Hepatocyte (in vitro differentiated cells): ENCODE data around the gene FIZ1. TPM values are rescaled to one million over a fixed set of nuclear protein-coding genes. Genes with fewer than 3 reads are reported as not detected.

ENCODE experiments used
- DNase-seq: peaks from one replicate; pipeline ENCODE4 v3.0.0-alpha.2; 2016; ENCODE audit warnings: low spot score
- H2AFZ ChIP-seq: fragments of 200-600 bp; sonication (generic); 2 replicates; pipeline ENCODE4 v1.6.0; 2016; ENCODE audit warnings: antibody characterized with exemption, mild to moderate bottlenecking
- H3K27ac ChIP-seq: fragments of 200-600 bp; sonication (generic); 2 replicates; pipeline ENCODE4 v1.5.1; 2016; ENCODE audit warnings: mild to moderate bottlenecking
- H3K27me3 ChIP-seq: fragments of 200-600 bp; sonication (generic); 2 replicates; pipeline ENCODE4 v1.6.1; 2016
- H3K36me3 ChIP-seq: fragments of 200-600 bp; sonication (generic); replicated peaks from 2 replicates; pipeline ENCODE4 v1.5.1; 2016; ENCODE audit warnings: low read depth; ENCODE audit not compliant: insufficient read depth
- H3K4me1 ChIP-seq: fragments of 200-600 bp; sonication (generic); 2 replicates; pipeline ENCODE4 v1.5.1; 2016; ENCODE audit warnings: mild to moderate bottlenecking, moderate library complexity; ENCODE audit not compliant: insufficient read depth
- H3K4me2 ChIP-seq: fragments of 200-600 bp; sonication (generic); 2 replicates; pipeline ENCODE4 v1.6.0; 2016
- H3K4me3 ChIP-seq: fragments of 200-600 bp; sonication (generic); 2 replicates; pipeline ENCODE4 v1.5.1; 2016; ENCODE audit warnings: mild to moderate bottlenecking
- H3K79me2 ChIP-seq: fragments of 200-600 bp; sonication (generic); 2 replicates; pipeline ENCODE4 v1.6.0; 2017; ENCODE audit warnings: mild to moderate bottlenecking
- H3K9me2 ChIP-seq: fragments of 200-600 bp; sonication (generic); replicated peaks from 2 replicates; pipeline ENCODE4 v1.6.0; 2017; ENCODE audit warnings: mild to moderate bottlenecking; ENCODE audit not compliant: insufficient read depth
- H3K9me3 ChIP-seq: fragments of 200-600 bp; sonication (generic); 2 replicates; pipeline ENCODE4 v1.5.1; 2016; ENCODE audit warnings: low read depth, mild to moderate bottlenecking
- H4K20me1 ChIP-seq: fragments of 200-600 bp; sonication (generic); 2 replicates; pipeline ENCODE4 v1.6.0; 2016; ENCODE audit warnings: mild to moderate bottlenecking; ENCODE audit not compliant: insufficient read depth, poor library complexity, severe bottlenecking
- EZH2 ChIP-seq: fragments of 200-600 bp; sonication (generic); IDR thresholded peaks from 2 replicates; pipeline ENCODE4 v1.6.1; 2016; ENCODE audit warnings: antibody characterized with exemption, mild to moderate bottlenecking, borderline replicate concordance
- EZH2phosphoT487 ChIP-seq: fragments of 200-600 bp; sonication (generic); IDR thresholded peaks from one replicate; pipeline ENCODE4 v1.6.1; 2018; ENCODE audit warnings: antibody characterized with exemption, mild to moderate bottlenecking, low read depth, moderate library complexity; ENCODE audit not compliant: unreplicated experiment, severe bottlenecking
- WGBS: methylation state at CpG from one replicate; pipeline ENCODE4 v1.1.6; 2016; ENCODE audit warnings: low lambda C conversion rate; ENCODE audit errors: missing lambda C conversion rate; 5-methylcytosine and 5-hydroxymethylcytosine counted together
- polyA plus RNA-seq: library from polyadenylated mRNA; unstranded; fragments of >200 nt; fragmentation: Nextera tagmentation; extraction: Ambion mirVana; gene quantifications from 2 replicates; pipeline ENCODE4 v1.2.1, GENCODE V29; 2016
- total RNA-seq: library from RNA; depleted of rRNA; stranded (reverse); fragments of >200 nt; gene quantifications from 2 replicates; pipeline ENCODE4 v1.2.3, GENCODE V29; 2014
- TF ChIP-seq, protein P1 (sequence below): fragments of 200-600 bp; sonication (generic); IDR thresholded peaks from 2 replicates; pipeline ENCODE4 v1.5.1; 2016; ENCODE audit warnings: antibody characterized with exemption, mild to moderate bottlenecking; ENCODE audit not compliant: poor library complexity

FIZ1 gene
- total and polyA plus RNA-seq, 2 experiments from 2014 or later, result 3.8 to 16.4 TPM

- Histone ChIP-seq H3K9me3 (no peaks in the 10 kb centered on the region), H3K4me2 (no peak overlapping the region), H2AFZ (no peak overlapping the region), H3K27me3 (no peaks in the 10 kb centered on the region), H4K20me1 (no peaks in the 10 kb centered on the region), H3K4me3 (no peak overlapping the region), H3K36me3 (no peaks in the 10 kb centered on the region), H3K27ac (no peak overlapping the region), H3K9me2 (no peaks in the 10 kb centered on the region), H3K79me2 (no peaks in the 10 kb centered on the region), H3K4me1 (no peaks in the 10 kb centered on the region)
- WGBS, result 79% methylated on average over 5 of the region's 5 CpGs
- no peak for TF ChIP-seq EZH2phosphoT487
- no peak for TF ChIP-seq EZH2
- TF ChIP-seq, protein P1, sequence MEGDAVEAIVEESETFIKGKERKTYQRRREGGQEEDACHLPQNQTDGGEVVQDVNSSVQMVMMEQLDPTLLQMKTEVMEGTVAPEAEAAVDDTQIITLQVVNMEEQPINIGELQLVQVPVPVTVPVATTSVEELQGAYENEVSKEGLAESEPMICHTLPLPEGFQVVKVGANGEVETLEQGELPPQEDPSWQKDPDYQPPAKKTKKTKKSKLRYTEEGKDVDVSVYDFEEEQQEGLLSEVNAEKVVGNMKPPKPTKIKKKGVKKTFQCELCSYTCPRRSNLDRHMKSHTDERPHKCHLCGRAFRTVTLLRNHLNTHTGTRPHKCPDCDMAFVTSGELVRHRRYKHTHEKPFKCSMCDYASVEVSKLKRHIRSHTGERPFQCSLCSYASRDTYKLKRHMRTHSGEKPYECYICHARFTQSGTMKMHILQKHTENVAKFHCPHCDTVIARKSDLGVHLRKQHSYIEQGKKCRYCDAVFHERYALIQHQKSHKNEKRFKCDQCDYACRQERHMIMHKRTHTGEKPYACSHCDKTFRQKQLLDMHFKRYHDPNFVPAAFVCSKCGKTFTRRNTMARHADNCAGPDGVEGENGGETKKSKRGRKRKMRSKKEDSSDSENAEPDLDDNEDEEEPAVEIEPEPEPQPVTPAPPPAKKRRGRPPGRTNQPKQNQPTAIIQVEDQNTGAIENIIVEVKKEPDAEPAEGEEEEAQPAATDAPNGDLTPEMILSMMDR, result no peak
- DNase-seq, result no peak
Observed at GRCh38 chr19:55543567-55543966, 55.8 kb downstream of the FIZ1 start.

- 95% methylated on average over 5 of the region's 7 CpGs for WGBS
- Histone ChIP-seq H3K9me2 (no peaks in the 10 kb centered on the region), H3K4me3 (no peak overlapping the region), H3K9me3 (no peaks in the 10 kb centered on the region), H3K4me1 (no peaks in the 10 kb centered on the region), H4K20me1 (no peaks in the 10 kb centered on the region), H3K27ac (no peak overlapping the region), H3K4me2 (no peak overlapping the region), H3K79me2 (no peaks in the 10 kb centered on the region), H3K27me3 (no peaks in the 10 kb centered on the region), H2AFZ (no peak overlapping the region), H3K36me3 (no peaks in the 10 kb centered on the region)
- TF ChIP-seq EZH2phosphoT487 (no peak), EZH2 (no peak)
- TF ChIP-seq, protein P1, result no peak
- no peak for DNase-seq
Observed at GRCh38 chr19:55542292-55542855, 56.9 kb downstream of the FIZ1 start.

Other genes with a start within 250 kb of the FIZ1 start
- 0.20 and 0.50 TPM in 2 replicates for gene COX6B2, start 244.8 kb downstream of the FIZ1 start, total RNA-seq
- gene COX6B2, start 244.8 kb downstream of the FIZ1 start, polyA plus RNA-seq, result 4.5 and 7.8 TPM in 2 replicates
- gene GARIN5B, start 236.3 kb downstream of the FIZ1 start, total RNA-seq, result not detected in 2 replicates
- 0.18 TPM in 1 of 2 replicates, not detected in the other for gene GARIN5B, start 236.3 kb downstream of the FIZ1 start, polyA plus RNA-seq
- gene IL11, start 229.1 kb downstream of the FIZ1 start, total RNA-seq, result 1.4 and 4.4 TPM in 2 replicates
- gene IL11, start 229.1 kb downstream of the FIZ1 start, polyA plus RNA-seq, result 6.6 and 8.5 TPM in 2 replicates
- not detected in 2 replicates for gene TMEM190, start 222.7 kb downstream of the FIZ1 start, total RNA-seq
- 6.6 and 13.0 TPM in 2 replicates for gene TMEM190, start 222.7 kb downstream of the FIZ1 start, polyA plus RNA-seq
- 1.8 and 9.1 TPM in 2 replicates for gene TMEM238, start 215.2 kb downstream of the FIZ1 start, total RNA-seq
- gene TMEM238, start 215.2 kb downstream of the FIZ1 start, polyA plus RNA-seq, result 29.6 and 39.2 TPM in 2 replicates
- gene RPL28, start 213.6 kb downstream of the FIZ1 start, total RNA-seq, result 604 and 984 TPM in 2 replicates
- gene RPL28, start 213.6 kb downstream of the FIZ1 start, polyA plus RNA-seq, result 410 and 437 TPM in 2 replicates
- 18.5 and 20.4 TPM in 2 replicates for gene UBE2S, start 191.7 kb downstream of the FIZ1 start, total RNA-seq
- 105 and 116 TPM in 2 replicates for gene UBE2S, start 191.7 kb downstream of the FIZ1 start, polyA plus RNA-seq
- gene SHISA7, start 156.2 kb downstream of the FIZ1 start, total RNA-seq, result not detected in 2 replicates
- gene SHISA7, start 156.2 kb downstream of the FIZ1 start, polyA plus RNA-seq, result not detected in 2 replicates
- gene ISOC2, start 137.9 kb downstream of the FIZ1 start, total RNA-seq, result 79.3 and 90.4 TPM in 2 replicates
- 64.2 and 72.2 TPM in 2 replicates for gene ISOC2, start 137.9 kb downstream of the FIZ1 start, polyA plus RNA-seq
- gene C19orf85, start 134.8 kb downstream of the FIZ1 start, total RNA-seq, result not detected in 2 replicates
- gene C19orf85, start 134.8 kb downstream of the FIZ1 start, polyA plus RNA-seq, result not detected in 2 replicates
- 2.2 and 4.7 TPM in 2 replicates for gene ZNF628, start 122.9 kb downstream of the FIZ1 start, total RNA-seq
- 1.0 and 1.2 TPM in 2 replicates for gene ZNF628, start 122.9 kb downstream of the FIZ1 start, polyA plus RNA-seq
- gene NAT14, start 114.3 kb downstream of the FIZ1 start, total RNA-seq, result 14.0 and 22.3 TPM in 2 replicates
- gene NAT14, start 114.3 kb downstream of the FIZ1 start, polyA plus RNA-seq, result 40.3 and 43.6 TPM in 2 replicates
- 0.04 and 0.80 TPM in 2 replicates for gene SSC5D, start 111.1 kb downstream of the FIZ1 start, total RNA-seq
- gene SSC5D, start 111.1 kb downstream of the FIZ1 start, polyA plus RNA-seq, result 3.2 and 5.1 TPM in 2 replicates
- 0.28 and 0.30 TPM in 2 replicates for gene SBK2, start 62.4 kb downstream of the FIZ1 start, total RNA-seq
- 0.33 and 0.51 TPM in 2 replicates for gene SBK2, start 62.4 kb downstream of the FIZ1 start, polyA plus RNA-seq
- gene SBK3, start 54.0 kb downstream of the FIZ1 start, total RNA-seq, result 0.57 TPM in 1 of 2 replicates, not detected in the other
- gene SBK3, start 54.0 kb downstream of the FIZ1 start, polyA plus RNA-seq, result 0.92 TPM in 1 of 2 replicates, not detected in the other
- 4.1 and 5.1 TPM in 2 replicates for gene ZNF579, start 18.7 kb downstream of the FIZ1 start, total RNA-seq
- 14.8 and 21.7 TPM in 2 replicates for gene ZNF579, start 18.7 kb downstream of the FIZ1 start, polyA plus RNA-seq
- 8.4 and 12.4 TPM in 2 replicates for gene ZNF524, start 771 bp upstream of the FIZ1 start, total RNA-seq
- 18.5 and 19.5 TPM in 2 replicates for gene ZNF524, start 771 bp upstream of the FIZ1 start, polyA plus RNA-seq
- gene ZNF865, start 6.1 kb upstream of the FIZ1 start, total RNA-seq, result 3.0 and 3.1 TPM in 2 replicates
- gene ZNF865, start 6.1 kb upstream of the FIZ1 start, polyA plus RNA-seq, result 1.7 and 2.2 TPM in 2 replicates
- 6.7 and 7.2 TPM in 2 replicates for gene ZNF784, start 25.0 kb upstream of the FIZ1 start, total RNA-seq
- 5.5 and 10.0 TPM in 2 replicates for gene ZNF784, start 25.0 kb upstream of the FIZ1 start, polyA plus RNA-seq
- gene ZNF580, start 41.5 kb upstream of the FIZ1 start, total RNA-seq, result 6.1 and 10.1 TPM in 2 replicates
- gene ZNF580, start 41.5 kb upstream of the FIZ1 start, polyA plus RNA-seq, result 53.8 and 71.5 TPM in 2 replicates
- gene ZNF581, start 44.1 kb upstream of the FIZ1 start, total RNA-seq, result 12.2 and 17.3 TPM in 2 replicates
- gene ZNF581, start 44.1 kb upstream of the FIZ1 start, polyA plus RNA-seq, result 14.2 and 22.5 TPM in 2 replicates
- 13.0 and 18.3 TPM in 2 replicates for gene CCDC106, start 48.7 kb upstream of the FIZ1 start, total RNA-seq
- gene CCDC106, start 48.7 kb upstream of the FIZ1 start, polyA plus RNA-seq, result 30.5 and 31.7 TPM in 2 replicates
- 94.6 and 99.6 TPM in 2 replicates for gene U2AF2, start 55.5 kb upstream of the FIZ1 start, total RNA-seq
- gene U2AF2, start 55.5 kb upstream of the FIZ1 start, polyA plus RNA-seq, result 16.1 and 18.0 TPM in 2 replicates
- gene EPN1, start 75.7 kb upstream of the FIZ1 start, total RNA-seq, result 40.2 and 74.8 TPM in 2 replicates
- gene EPN1, start 75.7 kb upstream of the FIZ1 start, polyA plus RNA-seq, result 154 and 165 TPM in 2 replicates
- not detected in 2 replicates for gene NLRP9, start 138.9 kb upstream of the FIZ1 start, total RNA-seq
- gene NLRP9, start 138.9 kb upstream of the FIZ1 start, polyA plus RNA-seq, result not detected in 2 replicates
- not detected in 2 replicates for gene RFPL4A, start 159.6 kb upstream of the FIZ1 start, total RNA-seq
- gene RFPL4A, start 159.6 kb upstream of the FIZ1 start, polyA plus RNA-seq, result not detected in 2 replicates
- gene RFPL4AL1, start 169.6 kb upstream of the FIZ1 start, total RNA-seq, result not detected in 2 replicates
- gene RFPL4AL1, start 169.6 kb upstream of the FIZ1 start, polyA plus RNA-seq, result not detected in 2 replicates
- gene NLRP11, start 232.5 kb upstream of the FIZ1 start, total RNA-seq, result not detected in 2 replicates
- gene NLRP11, start 232.5 kb upstream of the FIZ1 start, polyA plus RNA-seq, result not detected in 2 replicates
- not detected in 2 replicates for gene NLRP4, start 237.0 kb upstream of the FIZ1 start, total RNA-seq
- not detected in 2 replicates for gene NLRP4, start 237.0 kb upstream of the FIZ1 start, polyA plus RNA-seq